Esophagus (tissue), 2 donors: ENCODE results near the gene ZAR1. TPM values are rescaled to one million over a fixed set of nuclear protein-coding genes. Genes with fewer than 3 reads are reported as not detected.

ENCODE experiments used
- H3K27ac ChIP-seq, 2 donors: one replicate each; pipeline ENCODE4 v1.5.1; 2013; ENCODE audit warnings: low read depth in 2 of 2, mild to moderate bottlenecking in 2 of 2, inconsistent platforms in 1 of 2, low read length in 1 of 2, moderate library complexity in 1 of 2
- H3K27me3 ChIP-seq, 2 donors: one replicate each; pipeline ENCODE4 v1.6.1; 2013; ENCODE audit warnings: low read length in 2 of 2, control low read depth in 1 of 2, mild to moderate bottlenecking in 1 of 2; ENCODE audit not compliant: insufficient read depth in 2 of 2, control insufficient read depth in 1 of 2
- H3K36me3 ChIP-seq, 2 donors: one replicate each; pipeline ENCODE4 v1.6.1; 2013; ENCODE audit warnings: low read length in 1 of 2; ENCODE audit not compliant: control insufficient read depth in 2 of 2, insufficient read depth in 2 of 2
- H3K4me1 ChIP-seq, 2 donors: one replicate each; pipeline ENCODE4 v1.6.1; 2013; ENCODE audit warnings: low read length in 1 of 2; ENCODE audit not compliant: control insufficient read depth in 2 of 2, insufficient read depth in 2 of 2
- H3K4me3 ChIP-seq, 2 donors: one replicate each; pipeline ENCODE4 v1.5.1; 2013; ENCODE audit warnings: low read length in 2 of 2, mild to moderate bottlenecking in 2 of 2, low read depth in 1 of 2, moderate library complexity in 1 of 2
- H3K9me3 ChIP-seq, 2 donors: one replicate each; pipeline ENCODE4 v1.6.1; 2013; ENCODE audit warnings: mild to moderate bottlenecking in 2 of 2, low read depth in 1 of 2, low read length in 1 of 2, moderate library complexity in 1 of 2; ENCODE audit not compliant: control insufficient read depth in 2 of 2, insufficient read depth in 1 of 2
- WGBS, 2 donors: extraction: QIAGEN DNeasy Blood & Tissue Kit; methylation state at CpG; one replicate each; pipeline ENCODE4 v1.1.7; 2013; 5-methylcytosine and 5-hydroxymethylcytosine counted together
- polyA plus RNA-seq, 2 donors: library from polyadenylated mRNA; stranded (reverse); fragments of 200-250 nt; gene quantifications; one replicate each; pipeline ENCODE4 v1.2.3, GENCODE V29; 2013
- donor health status: healthy with polysubstance abuse.
- donor health status: Bipolar disorder and iron deficiency.

Gene ZAR1
- polyA plus RNA-seq, 2 donors, result not detected

DNA sequence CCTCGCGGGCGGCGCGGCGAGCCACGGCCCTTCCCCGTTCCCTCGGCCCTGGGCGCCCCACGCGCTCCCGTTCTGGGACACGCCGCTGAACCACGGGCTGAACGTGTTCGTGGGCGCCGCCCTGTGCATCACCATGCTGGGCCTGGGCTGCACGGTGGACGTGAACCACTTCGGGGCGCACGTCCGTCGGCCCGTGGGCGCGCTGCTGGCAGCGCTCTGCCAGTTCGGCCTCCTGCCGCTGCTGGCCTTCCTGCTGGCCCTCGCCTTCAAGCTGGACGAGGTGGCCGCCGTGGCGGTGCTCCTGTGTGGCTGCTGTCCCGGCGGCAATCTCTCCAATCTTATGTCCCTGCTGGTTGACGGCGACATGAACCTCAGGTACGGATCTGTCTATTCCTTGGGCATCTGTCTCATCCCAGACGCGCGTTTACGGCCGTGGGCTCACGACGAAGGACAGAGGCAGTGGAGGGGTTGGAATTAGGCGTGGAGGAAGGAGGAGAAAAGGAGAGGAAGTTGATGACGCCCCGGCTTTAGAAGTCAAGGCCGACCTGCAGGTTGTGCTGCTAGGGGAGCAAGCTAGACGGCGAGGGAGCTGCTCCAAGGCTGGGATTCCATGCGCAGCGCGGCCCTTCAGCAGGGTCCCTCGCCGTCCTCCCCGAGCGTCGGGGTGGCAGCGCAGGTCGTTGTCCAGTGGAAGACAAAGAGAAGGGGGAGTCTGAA is 6.1 kb upstream of the ZAR1 start:
- H3K4me1 ChIP-seq, result peaks cover 0 to 6% of the 10 kb centered on the region in 2 donors

DNA sequence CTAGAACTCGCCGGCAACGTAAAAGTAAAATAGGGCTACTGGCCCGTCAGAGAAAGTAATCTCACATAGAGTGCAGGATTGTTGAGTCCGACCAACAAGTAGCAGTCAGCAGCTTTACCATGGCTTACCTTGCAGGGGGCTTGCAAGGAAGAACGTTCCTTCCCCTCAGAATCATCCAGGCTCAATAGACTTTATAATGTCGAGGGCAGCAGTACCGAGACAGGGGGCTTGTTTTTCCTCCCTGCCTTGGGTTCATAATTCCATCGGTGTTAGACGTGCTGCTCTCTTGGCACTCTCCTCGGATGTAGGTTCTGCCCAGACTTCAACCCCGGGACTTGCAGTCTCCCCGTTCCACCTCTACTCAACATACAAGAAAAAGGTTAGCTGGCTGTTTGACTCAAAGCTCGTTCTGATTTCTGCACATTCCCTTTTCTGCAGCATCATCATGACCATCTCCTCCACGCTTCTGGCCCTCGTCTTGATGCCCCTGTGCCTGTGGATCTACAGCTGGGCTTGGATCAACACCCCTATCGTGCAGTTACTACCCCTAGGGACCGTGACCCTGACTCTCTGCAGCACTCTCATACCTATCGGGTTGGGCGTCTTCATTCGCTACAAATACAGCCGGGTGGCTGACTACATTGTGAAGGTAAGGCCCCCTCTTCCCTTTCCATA is 5.4 kb upstream of the ZAR1 start:
- peaks cover 0 to 21% of the 10 kb centered on the region in 2 donors for H3K27me3 ChIP-seq
- peak overlapping the region in 1 of 2 donors; percentile 48 for H3K4me3 ChIP-seq
- H3K27ac ChIP-seq, result no peak overlapping the region
- H3K4me1 ChIP-seq, result peaks cover 0 to 6% of the 10 kb centered on the region in 2 donors
- H3K9me3 ChIP-seq, result peaks cover 0 to 6% of the 10 kb centered on the region in 2 donors
- no peaks in the 10 kb centered on the region for H3K36me3 ChIP-seq
- 38 to 49% methylated on average over 22 of the region's 22 CpGs for WGBS, 2 donors

More for the DNA sequence above, 6.1 kb upstream of the ZAR1 start:
- peaks cover 0 to 21% of the 10 kb centered on the region in 2 donors for H3K27me3 ChIP-seq
- no peaks in the 10 kb centered on the region for H3K36me3 ChIP-seq
- H3K9me3 ChIP-seq, result peaks cover 0 to 6% of the 10 kb centered on the region in 2 donors
- H3K27ac ChIP-seq, result no peak overlapping the region
- WGBS, 2 donors, result 11 to 15% methylated on average over 61 to 66 of the region's 66 CpGs
- peak overlapping the region; percentile 28 to 48 for H3K4me3 ChIP-seq

- whole genome bisulfite sequencing, 2 donors, result 22 to 25% methylated on average over 14 of the region's 14 CpGs
- Histone ChIP-seq H3K4me3 (peak overlapping the region in 1 of 2 donors; percentile 53), H3K4me1 (peaks cover 4 to 6% of the 10 kb centered on the region in 2 donors), H3K36me3 (no peaks in the 10 kb centered on the region), H3K9me3 (peaks cover 6 to 7% of the 10 kb centered on the region in 2 donors), H3K27me3 (peaks cover 0 to 13% of the 10 kb centered on the region in 2 donors), H3K27ac (no peak overlapping the region)
These were observed 405 bp upstream of the ZAR1 start for GRCh38 chr4:48489683-48490011.

GRCh38 chr4:48490680-48491513 is 845 bp downstream of the ZAR1 start:
- Histone ChIP-seq H3K27me3 (peaks cover 0 to 9% of the 10 kb centered on the region in 2 donors), H3K9me3 (peaks cover 5 to 6% of the 10 kb centered on the region in 2 donors), H3K4me3 (peak overlapping the region; percentile 24 to 53), H3K4me1 (peaks cover 4 to 6% of the 10 kb centered on the region in 2 donors), H3K27ac (no peak overlapping the region), H3K36me3 (no peaks in the 10 kb centered on the region)
- 16 to 27% methylated on average over 79 to 104 of the region's 104 CpGs for WGBS, 2 donors

GRCh38 chr4:48491514-48492176 is 1.6 kb downstream of the ZAR1 start:
- H3K4me3 ChIP-seq, result no peak overlapping the region
- no peak overlapping the region for H3K27ac ChIP-seq
- peaks cover 5 to 6% of the 10 kb centered on the region in 2 donors for H3K9me3 ChIP-seq
- no peaks in the 10 kb centered on the region for H3K36me3 ChIP-seq
- peaks cover 4 to 6% of the 10 kb centered on the region in 2 donors for H3K4me1 ChIP-seq
- peaks cover 0 to 9% of the 10 kb centered on the region in 2 donors for H3K27me3 ChIP-seq
- 73 to 74% methylated on average over 23 of the region's 23 CpGs for WGBS, 2 donors

DNA sequence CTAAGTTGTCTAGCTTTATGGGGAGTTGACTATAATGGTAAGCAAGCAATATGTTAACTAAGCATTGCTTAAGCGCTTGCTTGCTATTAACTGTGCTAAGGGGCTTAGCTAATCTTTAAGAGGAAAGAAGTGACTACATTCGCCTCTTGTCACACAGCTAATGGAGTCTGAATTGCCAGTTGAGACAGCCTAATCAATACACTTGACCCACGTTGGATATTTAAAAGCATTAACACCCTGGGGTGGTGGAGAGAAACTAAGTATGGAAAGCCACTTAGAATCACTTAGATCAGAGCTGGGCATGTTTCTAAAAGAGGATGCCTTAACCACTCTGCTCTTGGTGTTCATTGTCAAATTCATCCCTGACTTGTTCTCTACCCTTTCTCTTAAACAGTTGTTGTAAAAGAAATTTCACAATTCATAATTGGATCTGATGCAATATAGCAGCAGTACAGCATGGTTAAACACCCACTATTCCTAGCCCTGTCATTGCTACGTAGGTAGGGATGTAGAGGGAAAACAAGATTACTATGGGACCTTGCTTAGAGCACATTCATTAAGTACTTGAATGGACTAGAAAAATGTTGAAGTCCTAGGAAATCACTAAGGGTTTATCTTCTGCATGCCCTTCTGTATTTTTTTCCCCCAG is 3.5 kb downstream of the ZAR1 start:
- Histone ChIP-seq H3K4me1 (peaks cover 4 to 6% of the 10 kb centered on the region in 2 donors), H3K27ac (no peak overlapping the region), H3K36me3 (no peaks in the 10 kb centered on the region), H3K9me3 (peaks cover 5 to 6% of the 10 kb centered on the region in 2 donors), H3K4me3 (no peak overlapping the region), H3K27me3 (peaks cover 0 to 9% of the 10 kb centered on the region in 2 donors)
- WGBS, 2 donors, result 81 to 87% methylated on average over 4 of the region's 4 CpGs

GRCh38 chr4:48495941-48496340 is 5.9 kb downstream of the ZAR1 start:
- Histone ChIP-seq H3K9me3 (peaks cover 1 to 2% of the 10 kb centered on the region in 2 donors), H3K27me3 (no peaks in the 10 kb centered on the region), H3K4me3 (no peak overlapping the region), H3K36me3 (peaks cover 0 to 2% of the 10 kb centered on the region in 2 donors), H3K27ac (no peak overlapping the region), H3K4me1 (peaks cover 0 to 4% of the 10 kb centered on the region in 2 donors)
- WGBS, 2 donors, result 91 to 99% methylated on average over 2 of the region's 2 CpGs

GRCh38 chr4:48498895-48499294 is 8.8 kb downstream of the ZAR1 start:
- H3K4me3 ChIP-seq, result no peak overlapping the region
- no peaks in the 10 kb centered on the region for H3K4me1 ChIP-seq
- H3K27ac ChIP-seq, result no peak overlapping the region
- 92 to 94% methylated on average over 4 of the region's 4 CpGs for WGBS, 2 donors
- no peaks in the 10 kb centered on the region for H3K9me3 ChIP-seq
- no peaks in the 10 kb centered on the region for H3K27me3 ChIP-seq
- peaks cover 0 to 2% of the 10 kb centered on the region in 2 donors for H3K36me3 ChIP-seq
